Activated CD8-positive, alpha-beta memory T cell treated with anti-CD3 and anti-CD28 coated beads, Interleukin-2, amount 50 U/mL, for 1 hour (primary cell): ENCODE measurements around the gene SMURF1.

Experiments
- DNase-seq: peaks from one replicate; pipeline ENCODE4 v3.0.0-alpha.2; 2020; ENCODE audit errors: extremely low read depth

SMURF1 gene

GRCh38 chr7:99141841-99142726 lies 1.8 kb downstream of the SMURF1 start:
- peak; percentile 24 for DNase-seq

GRCh38 chr7:99141334-99141733 lies 2.6 kb downstream of the SMURF1 start:
- no peak for DNase-seq

GRCh38 chr7:99140813-99141212 lies 3.1 kb downstream of the SMURF1 start:
- DNase-seq = no peak

- no peak for DNase-seq
Measured at GRCh38 chr7:99139036-99139435, 4.9 kb downstream of the SMURF1 start.

- DNase-seq = no peak
Measured at GRCh38 chr7:99137411-99138180, 6.3 kb downstream of the SMURF1 start.

GRCh38 chr7:99135938-99136337 lies 8.0 kb downstream of the SMURF1 start:
- DNase-seq = no peak

- DNase-seq = no peak
Measured at GRCh38 chr7:99133766-99134564, 9.9 kb downstream of the SMURF1 start.

GRCh38 chr7:99132595-99133321 lies 11.2 kb downstream of the SMURF1 start:
- DNase-seq = no peak

- no peak for DNase-seq
Measured at GRCh38 chr7:99131290-99131689, 12.6 kb downstream of the SMURF1 start.

GRCh38 chr7:99129536-99129935 lies 14.4 kb downstream of the SMURF1 start:
- DNase-seq = no peak

- no peak for DNase-seq
Measured at GRCh38 chr7:99129001-99129400, 14.9 kb downstream of the SMURF1 start.

GRCh38 chr7:99128076-99128950 lies 15.6 kb downstream of the SMURF1 start:
- DNase-seq = no peak

GRCh38 chr7:99127636-99128035 lies 16.3 kb downstream of the SMURF1 start:
- no peak for DNase-seq

GRCh38 chr7:99126921-99127553 lies 16.9 kb downstream of the SMURF1 start:
- DNase-seq = no peak

- DNase-seq = no peak
Measured at GRCh38 chr7:99125505-99125865, 18.4 kb downstream of the SMURF1 start.

GRCh38 chr7:99124751-99125504 lies 19.0 kb downstream of the SMURF1 start:
- no peak for DNase-seq

- DNase-seq = no peak
Measured at GRCh38 chr7:99124236-99124635, 19.7 kb downstream of the SMURF1 start.

GRCh38 chr7:99123571-99124033 lies 20.3 kb downstream of the SMURF1 start:
- DNase-seq = no peak

- DNase-seq = no peak
Measured at GRCh38 chr7:99122762-99123161, 21.1 kb downstream of the SMURF1 start.
